HEK293 (cell line): ENCODE results near the gene MIF4GD.
A peak's percentile ranks its signal among the peaks of the same experiment; 100 is the strongest.

Source experiments
- GLIS2 ChIP-seq: fragments of 450-650 bp; formaldehyde crosslinking; IDR thresholded peaks from 2 replicates; pipeline ENCODE4 v1.5.1; 2016; ENCODE audit warnings: missing biosample characterization, missing genetic modification characterization
- KLF10 ChIP-seq: fragments of 450-650 bp; IDR thresholded peaks from 2 replicates; pipeline ENCODE4 v1.5.1; 2018; ENCODE audit warnings: missing biosample characterization, mild to moderate bottlenecking, missing genetic modification characterization
- KLF17 ChIP-seq: fragments of 450-650 bp; formaldehyde crosslinking; IDR thresholded peaks from 2 replicates; pipeline ENCODE4 v1.5.1; 2016; ENCODE audit warnings: missing biosample characterization, missing genetic modification characterization
- PRDM10 ChIP-seq: fragments of 450-650 bp; formaldehyde crosslinking; IDR thresholded peaks from 2 replicates; pipeline ENCODE4 v1.5.1; 2016; ENCODE audit warnings: missing biosample characterization, missing genetic modification characterization
- REPIN1 ChIP-seq: fragments of 450-650 bp; formaldehyde crosslinking; IDR thresholded peaks from 2 replicates; pipeline ENCODE4 v1.5.1; 2017; ENCODE audit warnings: missing biosample characterization, missing genetic modification characterization, low read depth
- REST ChIP-seq: fragments of 450-650 bp; formaldehyde crosslinking; IDR thresholded peaks from 2 replicates; pipeline ENCODE4 v1.5.1; 2016; ENCODE audit warnings: missing biosample characterization, missing genetic modification characterization
- SALL2 ChIP-seq: fragments of 450-650 bp; formaldehyde crosslinking; IDR thresholded peaks from 2 replicates; pipeline ENCODE4 v1.5.0; 2017; ENCODE audit warnings: missing biosample characterization, mild to moderate bottlenecking, missing genetic modification characterization, borderline replicate concordance
- SP3 ChIP-seq: fragments of 450-650 bp; formaldehyde crosslinking; IDR thresholded peaks from 2 replicates; pipeline ENCODE4 v1.5.1; 2016; ENCODE audit warnings: missing biosample characterization, missing genetic modification characterization
- SP7 ChIP-seq: fragments of 450-650 bp; formaldehyde crosslinking; IDR thresholded peaks from 2 replicates; pipeline ENCODE4 v1.5.1; 2016; ENCODE audit warnings: missing biosample characterization, missing genetic modification characterization
- WT1 ChIP-seq: fragments of 450-650 bp; formaldehyde crosslinking; IDR thresholded peaks from 2 replicates; pipeline ENCODE4 v1.5.1; 2016; ENCODE audit warnings: missing biosample characterization, missing genetic modification characterization
- ZBTB44 ChIP-seq: fragments of 450-650 bp; IDR thresholded peaks from 2 replicates; pipeline ENCODE4 v1.5.1; 2018; ENCODE audit warnings: missing biosample characterization, mild to moderate bottlenecking, missing genetic modification characterization
- ZBTB48 ChIP-seq: fragments of 450-650 bp; formaldehyde crosslinking; IDR thresholded peaks from 2 replicates; pipeline ENCODE4 v1.5.1; 2016; ENCODE audit warnings: missing biosample characterization, missing genetic modification characterization
- ZIC2 ChIP-seq: fragments of 450-650 bp; formaldehyde crosslinking; IDR thresholded peaks from 2 replicates; pipeline ENCODE4 v1.5.1; 2016; ENCODE audit warnings: missing biosample characterization, missing genetic modification characterization
- ZNF10 ChIP-seq: fragments of 450-650 bp; formaldehyde crosslinking; IDR thresholded peaks from 2 replicates; pipeline ENCODE4 v1.5.1; 2017; ENCODE audit warnings: missing biosample characterization, missing genetic modification characterization
- ZNF16 ChIP-seq: fragments of 450-650 bp; formaldehyde crosslinking; IDR thresholded peaks from 2 replicates; pipeline ENCODE4 v1.5.1; 2016; ENCODE audit warnings: low read depth, missing biosample characterization, missing genetic modification characterization
- ZNF280C ChIP-seq: fragments of 450-650 bp; formaldehyde crosslinking; IDR thresholded peaks from 2 replicates; pipeline ENCODE4 v1.5.1; 2016; ENCODE audit warnings: missing biosample characterization, missing genetic modification characterization
- ZNF292 ChIP-seq: fragments of 450-650 bp; formaldehyde crosslinking; IDR thresholded peaks from 2 replicates; pipeline ENCODE4 v1.5.1; 2016; ENCODE audit warnings: low read depth, missing biosample characterization, missing genetic modification characterization, borderline replicate concordance
- ZNF335 ChIP-seq: fragments of 450-650 bp; formaldehyde crosslinking; conservative IDR thresholded peaks from 2 replicates; pipeline ENCODE4 v1.5.1; 2016; ENCODE audit warnings: missing biosample characterization, missing genetic modification characterization
- ZNF433 ChIP-seq: fragments of 450-650 bp; formaldehyde crosslinking; IDR thresholded peaks from 2 replicates; pipeline ENCODE4 v1.5.1; 2016; ENCODE audit warnings: missing biosample characterization, missing genetic modification characterization, low read depth
- ZNF449 ChIP-seq: fragments of 450-650 bp; formaldehyde crosslinking; IDR thresholded peaks from 2 replicates; pipeline ENCODE4 v1.5.1; 2017; ENCODE audit warnings: missing biosample characterization, mild to moderate bottlenecking, missing genetic modification characterization, moderate library complexity
- ZNF561 ChIP-seq: fragments of 450-650 bp; IDR thresholded peaks from 2 replicates; pipeline ENCODE4 v1.5.1; 2018; ENCODE audit warnings: missing biosample characterization, missing genetic modification characterization, borderline replicate concordance
- ZNF639 ChIP-seq: fragments of 450-650 bp; formaldehyde crosslinking; IDR thresholded peaks from 2 replicates; pipeline ENCODE4 v1.5.1; 2016; ENCODE audit warnings: missing biosample characterization, missing genetic modification characterization
- ZNF660 ChIP-seq: fragments of 450-650 bp; IDR thresholded peaks from 2 replicates; pipeline ENCODE4 v1.5.1; 2018; ENCODE audit warnings: missing biosample characterization, mild to moderate bottlenecking, missing genetic modification characterization

The MIF4GD gene

GRCh38 chr17:75261336-75262111, 9.5 kb downstream of the MIF4GD start, which contains the start of the genes GGA3 and MRPS7 (continued):
- TF ChIP-seq ZBTB44 (peak; percentile 74; the same call in 1 of the 2 replicates), ZNF433 (no peak), ZNF449 (tag by site-specific recombination) (peak; percentile 82), ZNF292 (tag by site-specific recombination) (no peak), KLF10 (tag by site-specific recombination) (peak; percentile 82), ZNF335 (tag by site-specific recombination) (peak; percentile 100), KLF17 (peak; percentile 85), ZNF16 (tag by site-specific recombination) (no peak), ZNF561 (tag by site-specific recombination) (no peak; the same call in 1 of the 2 replicates), GLIS2 (peak; percentile 39; the same call in 1 of the 2 replicates), ZNF639 (tag by site-specific recombination) (peak; percentile 94), REPIN1 (tag by site-specific recombination) (0 out of 2 replicates have a peak, but pooled peaks have one; percentile 9), ZNF280C (no peak), ZIC2 (tag by site-specific recombination) (peak; percentile 39), WT1 (tag by site-specific recombination) (0 out of 2 replicates have a peak, but pooled peaks have one; percentile 42), SP7 (peak; percentile 89), ZNF10 (tag by site-specific recombination) (peak; percentile 39; the same call in 1 of the 2 replicates), REST (tag by site-specific recombination) (peak; percentile 27; the same call in 1 of the 2 replicates), SALL2 (tag by site-specific recombination) (0 out of 2 replicates have a peak, but pooled peaks have one; percentile 64), PRDM10 (tag by site-specific recombination) (peak; percentile 74), ZBTB48 (tag by site-specific recombination) (no peak), SP3 (peak; percentile 97), ZNF660 (peak; percentile 95)
